Measurements from ENCODE around the gene BACE2.

Gene BACE2

DNA sequence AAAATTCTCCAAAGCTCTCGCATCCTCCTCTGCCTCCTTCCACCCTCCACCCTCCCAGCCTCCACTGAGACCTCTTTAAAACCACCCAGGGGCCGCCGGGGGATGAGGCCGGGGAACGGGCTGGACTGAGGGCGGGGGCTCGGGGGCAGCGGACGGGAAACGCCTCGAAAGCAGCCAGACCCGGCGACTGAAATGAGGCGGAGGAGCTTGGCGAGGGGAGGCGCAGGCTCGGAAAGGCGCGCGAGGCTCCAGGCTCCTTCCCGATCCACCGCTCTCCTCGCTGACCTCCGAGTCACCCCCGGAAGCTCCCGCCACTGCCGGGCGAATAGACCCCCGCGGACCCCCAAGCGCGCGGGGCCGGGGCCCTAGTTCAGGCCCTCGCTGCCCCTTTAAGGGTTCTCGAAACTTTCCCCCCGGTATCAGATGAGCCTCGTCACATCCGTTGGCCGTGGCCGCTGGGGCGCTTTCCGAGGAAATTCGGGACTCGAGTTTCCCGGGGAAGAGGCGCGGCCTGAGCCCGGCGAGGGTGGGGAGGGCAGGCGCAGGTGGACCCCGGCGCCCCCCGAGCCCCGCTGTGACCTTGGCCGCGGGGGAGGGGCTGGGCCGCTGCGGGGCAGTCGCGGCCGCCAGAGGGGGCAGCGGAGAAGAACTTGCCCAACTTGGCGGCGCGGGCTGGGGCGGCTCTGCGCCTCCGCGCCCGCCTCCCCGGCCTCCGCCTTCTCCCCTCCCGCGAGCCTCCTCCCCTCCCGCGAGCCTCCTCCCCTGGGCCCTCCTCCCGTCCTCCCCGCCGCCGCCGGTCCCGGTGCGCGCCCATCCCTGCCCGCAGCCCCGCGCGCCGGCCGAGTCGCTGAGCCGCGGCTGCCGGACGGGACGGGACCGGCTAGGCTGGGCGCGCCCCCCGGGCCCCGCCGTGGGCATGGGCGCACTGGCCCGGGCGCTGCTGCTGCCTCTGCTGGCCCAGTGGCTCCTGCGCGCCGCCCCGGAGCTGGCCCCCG, at the start of gene BACE2:
BACE2 (plus strand) TSS at position 813 of the 995 bp plus-strand sequence; CDS start at position 917, 104 bp downstream.
- no peak for DNase-seq (ENCODE audit: low read depth)

DNA sequence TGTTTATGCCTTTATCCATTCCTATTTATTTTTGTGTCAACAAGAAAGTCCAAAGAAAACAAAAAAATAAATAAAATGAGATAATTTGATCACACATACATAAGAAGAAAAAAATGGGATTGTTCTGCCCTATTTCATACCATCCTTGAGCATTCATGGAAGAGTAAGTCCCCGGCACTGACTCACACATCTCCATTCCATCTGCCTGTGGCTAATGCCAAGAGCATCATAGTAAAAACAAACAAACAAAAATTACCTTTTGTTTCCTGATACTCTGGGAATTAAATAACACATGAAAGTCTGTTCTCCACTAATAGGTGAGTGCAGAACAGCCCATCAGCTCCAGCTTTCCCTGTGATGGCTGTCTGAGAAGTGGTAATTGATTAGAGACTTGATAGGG, 48.1 kb upstream of the BACE2 start:
- DNase-seq (ENCODE audit: low read depth), result no peak

GRCh38 chr21:41120997-41121396, 47.0 kb upstream of the BACE2 start:
- DNase-seq (ENCODE audit: low read depth), result no peak

DNA sequence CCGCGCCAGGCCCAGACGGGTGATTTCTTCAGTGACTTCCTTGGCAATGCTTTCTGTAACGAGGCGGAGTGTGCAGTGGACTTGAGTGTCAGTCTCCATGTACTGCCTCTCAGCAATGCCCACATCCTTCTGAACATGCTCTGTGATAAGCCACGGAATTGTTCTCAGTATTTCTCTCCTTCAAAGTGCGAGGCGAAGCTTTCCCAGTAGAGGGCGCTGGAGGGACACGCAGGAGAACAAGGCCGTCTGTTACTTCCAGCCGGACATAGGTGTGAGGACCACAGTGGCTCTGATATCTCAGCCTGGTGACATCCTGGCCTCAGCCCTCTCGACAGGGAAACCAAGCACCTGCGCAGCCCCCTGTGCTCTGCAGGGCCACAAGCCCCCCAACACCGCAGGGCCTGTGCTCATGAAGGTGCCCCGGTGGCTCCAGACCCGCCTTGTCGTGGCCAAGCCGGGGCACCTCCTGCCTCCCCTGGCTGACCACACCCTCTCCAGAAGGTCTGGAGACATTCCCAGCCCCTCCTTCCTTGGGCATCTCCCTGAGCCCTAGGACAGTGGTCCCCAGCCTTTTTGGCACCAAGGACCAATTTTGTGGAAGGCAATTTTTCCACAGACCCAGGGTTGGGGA, 46.1 kb upstream of the BACE2 start:
- peak; percentile 36 for DNase-seq (ENCODE audit: low read depth)

DNA sequence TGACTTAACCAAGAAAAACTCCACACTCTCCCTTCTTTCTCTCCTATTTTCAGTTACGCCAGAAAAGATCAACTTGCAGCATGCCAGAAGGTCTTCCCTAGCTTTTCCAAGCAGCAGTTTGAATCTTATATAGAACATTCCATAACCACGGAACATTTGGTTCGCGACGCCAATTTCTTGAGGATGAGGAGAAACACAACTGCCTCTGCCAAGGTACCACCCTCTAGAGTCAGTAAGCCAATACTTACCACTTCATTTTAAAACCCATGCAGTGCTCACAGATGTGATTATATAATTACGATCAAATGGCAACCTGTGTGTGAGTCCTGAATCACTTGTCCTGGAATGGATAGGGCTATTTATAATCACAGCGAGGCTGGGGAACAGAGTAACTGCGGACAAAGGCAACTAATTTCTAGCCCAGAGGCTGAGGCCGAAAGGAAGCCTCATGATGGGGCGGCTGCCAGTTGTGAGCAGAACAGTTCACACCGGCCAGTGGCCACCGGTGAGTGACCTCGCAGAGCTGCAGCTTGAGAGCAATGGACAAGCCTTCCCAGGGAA, 43.2 kb upstream of the BACE2 start:
- no peak for DNase-seq (ENCODE audit: low read depth)

- no peak for DNase-seq (ENCODE audit: low read depth)
Observed at GRCh38 chr21:41128981-41129380, 39.0 kb upstream of the BACE2 start.

DNA sequence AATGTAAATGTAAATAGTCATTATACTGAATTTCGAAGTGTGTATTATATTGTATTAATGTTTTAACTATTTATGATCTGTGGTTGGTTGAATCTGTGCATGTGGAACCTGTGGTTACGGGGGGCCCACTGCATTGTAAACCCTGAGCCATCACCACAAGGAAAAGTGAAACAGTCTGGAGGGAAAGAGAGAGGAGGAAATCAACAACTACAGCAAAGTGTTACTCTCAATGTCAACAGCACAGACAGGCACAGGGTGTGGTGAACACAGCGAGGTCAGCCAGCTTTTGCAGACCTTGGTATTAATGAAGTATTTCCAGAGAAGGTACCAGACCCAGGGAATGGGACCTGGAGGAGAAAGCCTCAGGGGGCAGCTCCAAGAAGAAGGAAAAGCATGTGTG, 37.1 kb upstream of the BACE2 start:
- DNase-seq (ENCODE audit: low read depth), result no peak

- no peak for DNase-seq (ENCODE audit: low read depth)
Observed at GRCh38 chr21:41133874-41134522, 34.0 kb upstream of the BACE2 start.

GRCh38 chr21:41135746-41136145, 32.2 kb upstream of the BACE2 start:
- no peak for DNase-seq (ENCODE audit: low read depth)

DNA sequence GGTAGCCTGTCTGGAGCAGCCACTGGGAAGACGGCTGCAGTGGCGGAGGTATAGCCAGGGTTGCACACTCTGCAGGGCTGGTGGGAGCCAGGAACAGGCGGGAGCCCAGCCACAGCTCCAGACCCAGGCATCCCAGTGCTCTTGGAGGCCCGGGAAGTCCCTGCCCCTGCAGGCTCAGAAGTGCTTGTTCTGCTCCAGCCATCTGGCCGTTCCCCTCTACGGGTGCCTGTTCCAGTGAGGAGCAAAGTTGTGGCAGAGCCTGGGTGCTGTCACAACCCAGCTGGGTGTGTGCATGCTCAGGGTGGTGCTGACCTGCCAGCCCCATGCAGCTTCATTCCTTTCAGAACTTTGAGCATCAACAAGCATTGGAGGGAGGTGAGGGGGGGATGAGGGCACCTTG, 31.7 kb upstream of the BACE2 start:
- no peak for DNase-seq (ENCODE audit: low read depth)

GRCh38 chr21:41137401-41137800, 30.6 kb upstream of the BACE2 start:
- no peak for DNase-seq (ENCODE audit: low read depth)

DNA sequence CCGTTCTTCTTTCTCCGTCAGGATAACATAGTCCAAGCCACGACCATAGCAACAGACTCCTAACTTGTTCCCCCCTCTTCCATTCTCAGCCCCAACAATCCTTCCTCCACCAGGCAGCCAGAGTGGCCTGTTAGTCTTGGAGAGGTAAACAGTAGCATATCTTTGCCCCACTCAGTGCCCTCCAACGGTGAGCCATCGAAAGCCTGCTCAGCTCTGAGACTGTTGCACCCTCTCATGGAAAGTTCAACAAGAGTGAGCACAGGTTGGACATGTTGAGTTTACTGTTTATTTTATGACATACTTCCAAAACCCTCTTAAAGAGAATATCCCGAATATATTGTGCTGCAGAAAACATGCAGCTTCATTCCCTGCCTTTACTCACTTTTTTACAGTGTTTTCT, 30.1 kb upstream of the BACE2 start:
- DNase-seq (ENCODE audit: low read depth), result no peak

DNA sequence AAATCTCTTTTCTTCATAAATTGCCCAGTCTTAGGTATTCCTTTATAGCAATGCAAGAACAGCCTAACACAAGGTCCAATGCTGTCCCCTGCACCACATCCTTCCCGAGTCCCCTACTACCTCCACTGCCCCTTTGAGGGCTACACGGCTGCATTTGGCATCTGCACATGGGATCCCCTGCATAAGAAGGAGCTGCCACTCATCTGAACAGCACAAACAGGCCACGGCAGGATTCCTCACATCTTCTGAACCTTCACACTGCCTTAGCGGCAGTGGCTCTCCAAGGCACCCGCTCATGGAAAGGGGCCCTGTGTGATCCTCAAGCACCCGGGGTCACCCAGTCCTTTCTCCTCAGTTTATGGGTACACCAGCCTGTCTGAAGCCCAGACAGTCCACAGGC, 29.2 kb upstream of the BACE2 start:
- no peak for DNase-seq (ENCODE audit: low read depth)

GRCh38 chr21:41139275-41139674, 28.7 kb upstream of the BACE2 start:
- DNase-seq (ENCODE audit: low read depth), result no peak

DNA sequence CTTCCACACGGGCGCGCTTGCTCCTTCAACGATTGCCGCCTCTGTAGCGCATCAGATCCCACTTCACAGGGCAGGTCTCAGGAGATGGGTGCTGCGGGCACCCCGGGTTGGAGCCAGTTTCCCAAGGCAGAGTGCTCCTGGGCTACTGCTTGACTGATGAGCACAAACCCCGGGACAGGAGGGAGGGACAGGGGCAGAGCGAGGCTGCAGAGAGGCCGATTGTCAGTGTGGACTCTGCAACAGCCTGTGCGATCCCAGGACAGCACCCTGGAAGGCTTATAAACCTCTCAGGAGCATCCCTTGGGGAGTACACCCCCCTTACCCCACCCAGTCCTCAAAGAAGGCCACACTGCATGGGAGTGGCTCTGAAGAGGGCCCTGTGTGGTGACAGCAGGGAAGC, 28.0 kb upstream of the BACE2 start:
- DNase-seq (ENCODE audit: low read depth), result no peak

- DNase-seq (ENCODE audit: low read depth), result no peak
Observed at GRCh38 chr21:41141031-41141457, 26.9 kb upstream of the BACE2 start.

GRCh38 chr21:41142051-41142795, 25.7 kb upstream of the BACE2 start:
- DNase-seq (ENCODE audit: low read depth), result no peak

- no peak for DNase-seq (ENCODE audit: low read depth)
Observed at GRCh38 chr21:41143596-41144325, 24.2 kb upstream of the BACE2 start.

DNA sequence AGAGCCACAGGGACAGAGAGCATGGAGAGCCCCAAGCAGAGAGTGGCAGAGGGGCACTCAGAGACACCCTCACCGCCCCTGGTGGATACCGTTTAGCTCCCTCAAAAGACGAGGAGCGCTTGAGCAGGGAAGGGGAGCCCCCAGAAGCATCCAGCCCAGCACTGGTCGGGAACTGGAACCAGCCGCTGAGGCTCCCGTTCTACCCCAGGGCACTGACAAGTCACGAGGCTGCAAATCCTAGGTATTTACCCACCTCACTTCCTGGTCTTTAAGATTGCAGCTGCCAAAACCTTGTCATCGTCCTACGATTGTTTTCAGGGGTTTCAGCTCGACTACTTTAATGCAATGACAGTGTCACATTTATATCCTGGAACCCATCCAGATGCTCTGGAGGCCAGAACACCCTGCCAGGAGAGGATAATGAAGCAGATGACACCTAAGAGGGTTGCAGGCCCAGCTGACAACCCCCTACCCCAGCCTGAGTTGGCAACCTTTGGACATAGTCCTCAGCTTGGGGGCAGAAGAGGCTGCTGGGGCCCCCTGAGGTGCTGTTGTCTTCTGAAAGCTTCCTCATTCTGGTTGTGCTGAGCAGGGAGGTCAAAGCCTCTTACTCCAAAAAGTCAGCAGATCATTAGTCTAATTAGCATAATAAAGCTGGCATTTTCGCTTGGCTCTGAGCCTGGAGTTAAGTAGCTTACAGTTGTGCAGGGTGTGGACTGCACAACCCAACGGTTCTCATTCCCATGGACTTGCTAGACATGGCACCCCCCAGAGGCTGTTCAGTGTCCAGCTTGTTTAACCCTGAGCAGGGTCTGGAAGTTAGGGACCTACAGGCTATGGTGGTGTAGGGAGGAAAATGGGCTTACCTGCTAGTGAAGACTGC, 20.6 kb upstream of the BACE2 start:
- DNase-seq (ENCODE audit: low read depth), result no peak

DNA sequence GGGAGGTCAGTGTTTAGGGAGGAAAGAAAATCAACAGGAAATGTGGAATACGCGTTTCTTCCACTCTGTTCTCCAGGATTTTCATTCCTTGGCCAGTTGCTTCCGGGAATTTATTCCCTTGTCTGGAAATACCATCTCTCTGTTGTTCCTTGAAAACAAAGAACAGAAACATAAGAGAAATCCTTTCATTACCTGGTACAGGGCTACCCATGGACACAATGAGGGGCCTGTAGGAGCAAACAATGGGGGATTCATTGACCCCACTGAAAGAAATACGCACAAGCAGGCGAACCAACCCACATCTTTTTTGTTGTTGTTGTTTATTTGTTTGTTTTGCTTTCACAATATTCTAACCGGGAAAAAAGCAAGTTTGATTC, 20.0 kb upstream of the BACE2 start:
- no peak for DNase-seq (ENCODE audit: low read depth)
